Stimulated activated CD8-positive, alpha-beta memory T cell treated with anti-CD3 and anti-CD28 coated beads, Interleukin-15, amount 100 ng/mL, for 48 hours (primary cell): ENCODE data around the gene TFAP2B.

Experiments
- DNase-seq, 2 donors: peaks; one replicate each; pipeline ENCODE4 v3.0.0-alpha.2; 2020; ENCODE audit warnings: low read depth in 2 of 2

The TFAP2B gene

DNA sequence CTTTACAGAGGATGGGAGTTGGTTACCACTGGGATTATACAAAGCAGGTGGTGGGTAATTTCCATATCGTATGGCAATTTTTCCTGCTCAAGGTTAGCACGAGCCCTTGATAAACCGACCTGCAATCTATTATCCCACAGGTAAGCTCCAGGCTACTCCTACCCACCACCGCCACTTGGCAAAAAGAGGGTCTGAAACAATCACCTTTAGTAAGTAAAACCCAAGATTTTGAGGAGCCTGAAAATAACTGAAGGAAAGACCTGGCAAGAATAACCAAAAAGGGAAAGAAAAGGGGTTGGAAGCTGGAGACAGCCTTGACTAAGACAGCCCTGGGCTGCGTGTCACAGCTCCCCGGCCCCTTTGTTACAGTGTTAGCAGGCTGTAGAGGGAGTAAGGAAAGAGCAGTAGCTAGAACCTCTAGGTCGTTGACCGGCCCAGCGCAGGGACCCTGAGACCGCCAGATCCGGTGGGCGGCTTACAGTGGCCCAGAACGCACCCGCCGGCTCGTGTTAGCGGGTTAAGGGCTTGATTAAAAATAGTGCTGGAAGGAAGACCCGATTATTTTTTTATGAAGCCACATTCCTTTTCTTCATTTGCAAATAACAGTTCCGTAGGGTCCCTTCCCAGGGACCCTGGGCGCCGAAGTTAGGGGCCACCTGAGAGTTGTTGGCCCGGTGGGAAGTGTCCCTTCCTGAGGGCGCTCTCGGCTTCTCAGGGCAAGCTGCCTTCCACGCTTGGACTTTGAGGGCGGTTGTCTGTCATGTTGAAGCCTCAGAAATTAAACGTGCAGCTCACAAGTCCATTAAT, 30.5 kb downstream of the TFAP2B start:
- DNase-seq, result no peak

- DNase-seq, result no peak
These were observed 31.1 kb downstream of the TFAP2B start for GRCh38 chr6:50849796-50850180.

DNA sequence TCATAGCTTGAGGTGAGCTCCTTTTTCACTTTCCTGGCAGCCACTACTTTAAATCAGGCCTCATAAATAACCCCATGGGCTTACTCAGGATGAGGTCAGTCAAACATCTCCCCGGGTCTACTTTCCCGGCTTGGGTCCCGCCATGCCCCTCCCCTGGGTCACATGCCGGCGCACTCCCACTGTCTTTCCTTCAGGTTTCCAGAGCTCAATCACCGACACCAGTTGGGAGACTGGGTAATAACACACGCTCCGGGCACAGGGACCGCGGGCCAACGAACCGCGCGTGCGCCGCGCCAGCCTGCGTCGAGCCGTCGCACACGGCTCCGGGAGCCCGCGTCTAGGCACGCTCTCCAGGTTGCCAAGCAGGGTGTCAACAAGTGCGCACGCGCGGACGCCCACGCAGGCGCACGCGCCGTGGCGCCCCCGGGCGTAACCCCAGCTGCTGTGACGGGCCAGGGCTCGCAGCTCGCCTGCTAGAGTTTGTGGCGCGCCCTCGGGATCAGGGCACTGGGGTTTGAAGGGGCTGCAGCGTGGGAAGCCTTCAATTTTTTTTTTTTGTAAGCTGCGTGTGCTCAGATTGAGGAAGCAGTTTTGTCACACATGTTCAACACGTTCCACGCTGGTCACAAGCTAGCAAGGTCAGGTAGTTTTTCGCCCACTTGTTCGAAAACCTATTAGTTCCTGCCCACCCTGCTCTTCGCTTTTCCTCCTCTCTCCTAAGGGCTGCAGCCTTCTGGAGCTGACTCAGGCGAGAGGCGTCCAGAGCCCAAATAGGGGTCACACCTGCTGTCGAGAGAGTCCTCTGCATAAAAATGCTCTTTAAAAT, 31.8 kb downstream of the TFAP2B start:
- DNase-seq, result no peak

DNA sequence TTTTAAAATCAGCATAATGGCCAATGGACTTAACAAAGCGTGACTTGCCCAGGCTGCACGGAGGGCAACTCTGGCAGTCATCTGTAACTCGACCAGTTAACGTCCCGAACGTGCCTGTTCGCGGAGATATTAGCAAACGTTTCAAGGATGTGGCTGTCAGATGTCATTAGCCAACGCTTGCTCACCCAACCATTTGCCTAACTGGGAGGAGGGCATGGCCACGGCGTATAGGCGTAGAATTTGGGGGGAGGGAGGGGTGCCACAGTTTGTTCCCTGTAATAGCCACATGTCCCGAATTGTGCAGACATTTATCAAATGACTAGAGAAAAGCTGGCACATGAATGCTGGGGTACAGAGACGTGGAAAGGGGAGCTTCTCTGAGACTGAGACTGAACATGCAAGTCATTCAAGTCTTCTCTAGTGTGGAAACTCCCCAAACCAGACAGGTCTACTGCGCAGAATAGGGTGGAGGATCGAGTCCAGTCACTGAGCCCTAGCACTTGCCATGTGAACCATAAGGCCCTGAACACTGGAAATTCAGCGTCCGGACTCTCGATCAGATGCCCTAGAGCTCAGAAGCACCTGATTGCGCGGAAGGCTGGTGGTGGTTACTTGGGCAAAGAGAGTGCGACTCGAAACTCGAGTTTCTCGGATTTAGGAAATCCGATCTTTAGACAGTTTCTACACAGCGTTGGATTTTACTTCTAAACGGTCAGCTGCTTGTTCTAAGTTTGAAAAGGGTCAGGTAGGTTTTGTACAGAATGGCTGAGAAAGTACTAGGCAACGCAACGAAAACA, 32.6 kb downstream of the TFAP2B start:
- DNase-seq, result no peak

DNA sequence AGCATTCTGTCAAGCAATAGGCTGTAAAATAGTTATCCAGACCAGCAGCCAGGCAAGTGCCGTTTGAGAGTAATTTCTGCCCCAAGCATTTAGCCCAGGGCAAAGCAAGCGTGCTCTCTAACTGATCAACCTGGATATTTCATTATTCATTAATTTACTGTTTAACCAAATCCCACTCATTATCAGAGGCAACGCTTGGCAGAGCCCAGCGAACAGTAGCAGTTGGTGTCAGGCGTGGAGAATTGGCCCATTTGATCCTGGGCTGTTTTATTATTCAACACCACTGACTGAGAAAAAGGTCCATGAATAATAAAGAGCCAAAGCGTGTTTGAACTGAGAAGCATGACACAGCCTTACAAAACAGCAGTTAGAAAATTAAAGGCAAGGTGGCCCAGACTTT, 35.3 kb downstream of the TFAP2B start:
- DNase-seq, result no peak

- DNase-seq, result no peak
These were observed 43.0 kb downstream of the TFAP2B start for GRCh38 chr6:50861692-50862091.

GRCh38 chr6:50862176-50862575, 43.5 kb downstream of the TFAP2B start:
- DNase-seq, result no peak

GRCh38 chr6:50864601-50865000, 45.9 kb downstream of the TFAP2B start:
- no peak for DNase-seq

- no peak for DNase-seq
These were observed 49.8 kb downstream of the TFAP2B start for GRCh38 chr6:50868466-50868865.

GRCh38 chr6:50873167-50873566, 54.5 kb downstream of the TFAP2B start:
- no peak for DNase-seq

DNA sequence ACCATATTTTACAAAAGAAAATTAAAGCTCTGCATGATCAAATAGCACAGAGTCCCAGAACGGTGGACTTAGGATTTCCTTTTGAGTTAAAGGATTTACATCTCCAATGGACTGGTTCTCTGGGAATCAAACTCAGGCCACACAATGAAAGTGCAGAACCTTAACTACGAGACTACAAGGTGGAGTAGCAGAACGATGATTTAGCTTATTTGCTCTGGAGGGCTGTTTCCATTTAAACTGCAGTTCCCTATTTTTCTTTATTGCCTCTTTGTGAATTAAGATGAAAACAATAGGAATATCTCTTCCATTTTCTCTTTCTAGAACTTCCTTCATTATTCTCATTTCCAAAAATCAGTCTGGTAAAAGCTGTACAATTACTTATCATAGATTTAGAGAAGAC, 65.7 kb downstream of the TFAP2B start:
- DNase-seq, result no peak

GRCh38 chr6:50887112-50887511, 68.4 kb downstream of the TFAP2B start:
- no peak for DNase-seq

- DNase-seq, result no peak
These were observed 70.8 kb downstream of the TFAP2B start for GRCh38 chr6:50889497-50889896.

- no peak for DNase-seq
These were observed 71.3 kb downstream of the TFAP2B start for GRCh38 chr6:50889935-50890334.

GRCh38 chr6:50890579-50890978, 71.9 kb downstream of the TFAP2B start:
- DNase-seq, result no peak

- no peak for DNase-seq
These were observed 72.6 kb downstream of the TFAP2B start for GRCh38 chr6:50891290-50891689.
